HG02870 (cell line): Measurements from ENCODE around the gene BLNK.

Source experiments
- ATAC-seq: cut with Tn5 transposase; IDR thresholded peaks from one replicate; pipeline ENCODE4 v1.9.1; 2021; ENCODE audit warnings: mild to moderate bottlenecking, moderate library complexity; ENCODE audit not compliant: unreplicated experiment

BLNK gene

GRCh38 chr10:96165726-96166125 lies 105.6 kb downstream of the BLNK start:
- no peak for ATAC-seq

- ATAC-seq = no peak
Observed at GRCh38 chr10:96153070-96153469, 118.3 kb downstream of the BLNK start.

GRCh38 chr10:96152437-96152836 lies 118.9 kb downstream of the BLNK start:
- ATAC-seq = no peak
